Pancreas (tissue), 10 donors: ENCODE measurements around the gene ZNF415. TPM values are rescaled to one million over a fixed set of nuclear protein-coding genes. Genes with fewer than 3 reads are reported as not detected.
A peak's percentile ranks its signal among the peaks of the same experiment; 100 is the strongest.

Experiments used
- ATAC-seq, 4 donors: fragments of 200-7000 bp; cut with Tn5 transposase; one replicate each; pipeline versions ENCODE4 v1.8.0 to v1.9.1; 2020; ENCODE audit warnings: mild to moderate bottlenecking in 4 of 4, moderate library complexity in 4 of 4
- DNase-seq, 6 donors: peaks; one replicate each; pipeline ENCODE4 v3.0.0-alpha.2; 2020
- FAIRE-seq: peaks from 2 replicates; lab custom pipeline; 2012; peaks lifted over from hg19 to GRCh38; lab: Jason Lieb, UNC
- H3K27ac ChIP-seq, 4 donors: fragments of 200-600 bp; sonication (generic); 1 replicate in 3 of 4; 2 replicates in 1 of 4; pipeline versions ENCODE4 v1.5.0 to v1.8.0; 2020
- H3K27me3 ChIP-seq, 4 donors: fragments of 200-600 bp; one replicate each; pipeline ENCODE4 v1.8.0; 2021
- H3K36me3 ChIP-seq, 3 donors: fragments of 200-600 bp; sonication (generic) in 1 of 3; one replicate each; pipeline versions ENCODE4 v1.5.0 to v1.8.0; 2020 to 2021
- H3K4me1 ChIP-seq, 3 donors: fragments of 200-600 bp; one replicate each; pipeline ENCODE4 v1.8.0; 2021
- H3K4me3 ChIP-seq, 4 donors: fragments of 200-600 bp; sonication (generic) in 2 of 4; one replicate each; pipeline versions ENCODE4 v1.5.0 to v1.8.0; 2020 to 2021
- H3K9me3 ChIP-seq, 4 donors: fragments of 200-600 bp; one replicate each; pipeline ENCODE4 v1.8.0; 2021
- CTCF ChIP-seq, 4 donors: fragments of 200-600 bp; sonication (generic) in 3 of 4; IDR thresholded peaks; one replicate each; pipeline versions ENCODE4 v1.5.0 to v1.8.0; 2021; ENCODE audit warnings: antibody characterized with exemption in 4 of 4
- whole genome bisulfite sequencing, 2 donors: extraction: QIAGEN DNeasy Blood & Tissue Kit; methylation state at CpG; one replicate each; pipeline ENCODE4 v1.1.7; 2013; 5-methylcytosine and 5-hydroxymethylcytosine counted together
- intact Hi-C, 3 donors: fragments of 100-400 bp; cut with DNase I; formaldehyde crosslinking; loops; one replicate each; pipeline versions ENCODE4 v1.11.1 to v1.14.2; 2022
- polyA plus RNA-seq, 2 donors: library from polyadenylated mRNA; stranded (reverse); fragments of 200-250 nt; gene quantifications; one replicate each; pipeline ENCODE4 v1.2.3, GENCODE V29; 2013
- total RNA-seq, 6 donors: library from RNA; stranded (reverse); fragmentation: NEBNext Ultra II Directional in 4 of 6; extraction: Animal tissue kit (Norgen Biotek cat#: 25700) in 4 of 6; gene quantifications; one replicate each; pipeline versions ENCODE4 v1.2.1 to v1.2.4, GENCODE V29; 2021 to 2023
- donor health status: healthy with polysubstance abuse.
- donor health status: DM: no; HTN: no; CAD: no; lungs with moderate emphysema.
- donor health status: DM: no; HTN: no; CAD: no.
- donor health status: control.
- donor health status: control.
- donor health status: Bipolar disorder and iron deficiency.
- donor health status: DM: yes; HTN: yes; CAD: no.
- donor health status: DM: no; HTN: no; CAD: no.
- donor health status: DM: no; HTN: no; CAD: no.
- donor health status: DM: yes; HTN: yes; CAD: no.

The ZNF415 gene
- total and polyA plus RNA-seq, 8 donors, result 1.9 to 7.9 (median 4.7) TPM

- H3K9me3 ChIP-seq, result peaks cover 0 to 6% (median 1%) of the 10 kb centered on the region in 4 donors
Observed at GRCh38 chr19:53147645-53148044, 14.9 kb upstream of the ZNF415 start.

GRCh38 chr19:53140351-53140750 lies 7.6 kb upstream of the ZNF415 start:
- H3K27ac ChIP-seq, result no peak overlapping the region
- H3K4me3 ChIP-seq, result no peak overlapping the region
- DNase-seq (no peak), FAIRE-seq (no peak), ATAC-seq (no peak)
- H3K4me1 ChIP-seq, result no peaks in the 10 kb centered on the region
- WGBS, 2 donors, result 96 to 99% methylated on average over 4 of the region's 4 CpGs
- H3K27me3 ChIP-seq, result no peaks in the 10 kb centered on the region
- H3K36me3 ChIP-seq, result peaks cover 0 to 27% (median 4%) of the 10 kb centered on the region in 3 donors
- intact Hi-C loops, result no loop called here
- TF ChIP-seq CTCF (IDR thresholded peaks at IDR 0.05), result no peak
- peaks cover 0 to 21% (median 10%) of the 10 kb centered on the region in 4 donors for H3K9me3 ChIP-seq

More at GRCh38 chr19:53147645-53148044, 14.9 kb upstream of the ZNF415 start:
- intact Hi-C loops, result no loop called here
- Histone ChIP-seq H3K4me1 (no peaks in the 10 kb centered on the region), H3K27ac (no peak overlapping the region), H3K4me3 (no peak overlapping the region), H3K27me3 (no peaks in the 10 kb centered on the region), H3K36me3 (peaks cover 0 to 38% (median 15%) of the 10 kb centered on the region in 3 donors)
- no peak for TF ChIP-seq CTCF (IDR thresholded peaks at IDR 0.05)
- FAIRE-seq (no peak), DNase-seq (no peak), ATAC-seq (no peak)

GRCh38 chr19:53136432-53136831 lies 3.7 kb upstream of the ZNF415 start:
- 89 to 93% methylated on average over 3 of the region's 3 CpGs for WGBS, 2 donors
- intact Hi-C loops, result no loop called here
- Histone ChIP-seq H3K4me1 (peaks cover 0 to 2% (median 0%) of the 10 kb centered on the region in 3 donors), H3K27me3 (no peaks in the 10 kb centered on the region), H3K27ac (no peak overlapping the region), H3K9me3 (peaks cover 0 to 11% (median 7%) of the 10 kb centered on the region in 4 donors), H3K4me3 (no peak overlapping the region), H3K36me3 (peaks cover 0 to 4% (median 0%) of the 10 kb centered on the region in 3 donors)
- no peak for DNase-seq
- TF ChIP-seq CTCF (IDR thresholded peaks at IDR 0.05), result no peak
- no peak for ATAC-seq
- no peak for FAIRE-seq

GRCh38 chr19:53131727-53132126 lies 983 bp downstream of the ZNF415 start:
- Histone ChIP-seq H3K27ac (no peak overlapping the region), H3K4me3 (peak overlapping the region; percentile 40 to 69 (median 56)), H3K9me3 (no peaks in the 10 kb centered on the region), H3K27me3 (no peaks in the 10 kb centered on the region), H3K36me3 (no peaks in the 10 kb centered on the region), H3K4me1 (peaks cover 0 to 3% (median 0%) of the 10 kb centered on the region in 3 donors)
- peak in 2 of 4 donors; percentile 17 to 19 for ATAC-seq
- intact Hi-C loops, result no loop called here
- no peak for TF ChIP-seq CTCF (IDR thresholded peaks at IDR 0.05)
- no peak for FAIRE-seq
- WGBS, 2 donors, result 15 to 21% methylated on average over 6 of the region's 6 CpGs
- no peak for DNase-seq

GRCh38 chr19:53131085-53131590 lies 1.6 kb downstream of the ZNF415 start:
- Histone ChIP-seq H3K4me1 (peaks cover 0 to 3% (median 0%) of the 10 kb centered on the region in 3 donors), H3K4me3 (no peak overlapping the region), H3K9me3 (no peaks in the 10 kb centered on the region), H3K27me3 (no peaks in the 10 kb centered on the region), H3K27ac (no peak overlapping the region), H3K36me3 (no peaks in the 10 kb centered on the region)
- WGBS, 2 donors, result 91 to 100% methylated on average over 3 of the region's 4 CpGs
- DNase-seq (no peak), ATAC-seq (no peak), FAIRE-seq (no peak)
- no peak for TF ChIP-seq CTCF (IDR thresholded peaks at IDR 0.05)
- intact Hi-C loops, result no loop called here
